NB4 (cell line): ENCODE data around the gene DLG2.

Experiments
- CTCF ChIP-seq: IDR thresholded peaks from one replicate; pipeline ENCODE4 v1.5.1; 2012; ENCODE audit warnings: low read depth, low read length
- MAX ChIP-seq: IDR thresholded peaks from 2 replicates; pipeline ENCODE4 v1.6.1; 2011; ENCODE audit warnings: low read depth, low read length
- MYC ChIP-seq: IDR thresholded peaks from 2 replicates; pipeline ENCODE4 v1.6.1; 2011; ENCODE audit warnings: low read depth, low read length

GRCh38 chr11:85472953-85473352 lies 154.2 kb downstream of the DLG2 start:
- TF ChIP-seq CTCF, result no peak
- no peak for TF ChIP-seq MAX
- no peak for TF ChIP-seq MYC
